ENCODE data around the gene FRMD4A.

DNA sequence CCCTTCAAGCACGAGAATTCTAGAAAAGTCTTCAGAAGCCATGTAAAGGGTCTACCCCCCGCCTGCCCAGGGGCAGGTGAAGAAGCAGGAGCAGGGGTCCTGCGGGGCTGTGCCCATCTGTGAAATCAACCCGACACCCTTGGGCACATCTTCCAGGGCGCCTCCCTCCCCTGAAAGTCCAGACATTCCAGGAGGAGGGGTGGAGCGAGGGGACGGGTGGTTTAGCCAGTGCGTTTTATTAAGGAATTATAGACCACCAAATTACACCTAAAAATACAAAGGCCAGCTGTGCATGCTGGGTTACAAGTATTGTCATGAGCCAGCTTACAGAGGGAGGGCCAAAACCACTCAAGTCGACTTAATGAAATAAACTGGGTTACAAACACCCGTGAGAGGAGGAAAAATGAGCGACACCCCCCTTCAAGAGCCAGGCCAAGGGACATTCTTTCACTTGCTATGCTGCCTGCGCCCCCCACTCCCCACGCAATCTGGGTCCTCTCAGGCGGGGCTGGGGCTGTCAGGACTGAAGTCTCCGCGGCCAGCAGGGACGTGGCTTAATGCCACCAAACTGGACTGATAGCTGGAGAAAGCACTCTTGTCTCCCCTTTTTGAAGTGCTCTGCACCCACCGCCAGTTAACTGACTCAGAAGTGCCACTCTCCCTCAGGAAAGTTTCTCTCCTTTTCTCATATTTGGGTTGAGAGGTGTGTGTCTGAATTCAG, 360.3 kb downstream of the FRMD4A start:
- TF ChIP-seq CTCF (IDR thresholded peaks at IDR 0.05; ENCODE audit: poor library complexity) (no peak), EZH2 (IDR thresholded peaks at IDR 0.05; ENCODE audit: borderline replicate concordance) (no peak), EZH2phosphoT487 (IDR thresholded peaks at IDR 0.05; ENCODE audit: low read depth, severe bottlenecking, unreplicated experiment) (no peak)

Data from hepatocyte (in vitro differentiated cells).